ENCODE results near the gene PIK3C2A. TPM values are rescaled to one million over a fixed set of nuclear protein-coding genes. Genes with fewer than 3 reads are reported as not detected.

PIK3C2A gene
- total RNA-seq, 1 experiment from 2014 or later, result 77.8 TPM

- no peak for DNase-seq (ENCODE audit: low spot score)
These were observed 3.5 kb upstream of the PIK3C2A start for GRCh38 chr11:17211286-17211685.

DNA sequence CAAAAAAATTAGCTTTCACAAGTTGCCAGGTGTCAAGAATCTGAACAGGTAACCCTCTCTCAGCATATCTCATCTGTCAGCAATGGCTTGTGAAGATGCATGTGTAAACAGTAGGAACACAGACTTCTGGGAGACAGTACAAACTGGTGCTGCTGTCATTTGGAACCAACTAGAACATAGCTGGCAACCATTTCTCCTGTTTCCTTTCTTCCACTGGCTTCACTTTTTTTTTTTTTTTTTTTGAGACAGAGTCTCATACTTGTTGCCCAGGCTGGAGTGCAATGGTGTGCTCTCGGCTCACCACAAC is 2.1 kb upstream of the PIK3C2A start:
- no peak for DNase-seq (ENCODE audit: low spot score)

- DNase-seq (ENCODE audit: low spot score), result peak; percentile 74
These were observed 642 bp upstream of the PIK3C2A start for GRCh38 chr11:17208257-17208999.

- DNase-seq (ENCODE audit: low spot score), result no peak
These were observed 1.3 kb downstream of the PIK3C2A start for GRCh38 chr11:17206463-17206862.

DNA sequence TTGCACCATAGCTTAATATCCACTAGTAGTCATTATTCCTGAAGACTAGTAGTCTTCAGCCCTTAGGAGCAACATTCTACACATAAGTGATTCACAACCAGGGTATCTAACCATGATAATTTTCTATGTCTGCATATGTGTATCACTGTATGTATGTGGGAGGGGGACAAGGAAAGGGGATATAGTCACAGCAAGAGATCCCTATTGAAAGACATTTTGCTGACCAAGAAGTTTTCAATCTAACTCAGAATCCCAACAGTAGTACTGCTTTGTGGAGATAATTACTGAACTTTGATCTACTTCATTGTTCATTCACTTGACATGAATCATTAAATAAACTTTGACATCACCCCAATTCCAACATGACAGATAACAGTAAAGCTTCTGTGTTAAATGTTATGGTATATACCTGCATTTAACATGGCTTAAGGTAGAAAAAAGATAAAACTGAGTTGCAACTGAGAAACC is 10.3 kb downstream of the PIK3C2A start:
- peak; percentile 34 for DNase-seq (ENCODE audit: low spot score)

DNA sequence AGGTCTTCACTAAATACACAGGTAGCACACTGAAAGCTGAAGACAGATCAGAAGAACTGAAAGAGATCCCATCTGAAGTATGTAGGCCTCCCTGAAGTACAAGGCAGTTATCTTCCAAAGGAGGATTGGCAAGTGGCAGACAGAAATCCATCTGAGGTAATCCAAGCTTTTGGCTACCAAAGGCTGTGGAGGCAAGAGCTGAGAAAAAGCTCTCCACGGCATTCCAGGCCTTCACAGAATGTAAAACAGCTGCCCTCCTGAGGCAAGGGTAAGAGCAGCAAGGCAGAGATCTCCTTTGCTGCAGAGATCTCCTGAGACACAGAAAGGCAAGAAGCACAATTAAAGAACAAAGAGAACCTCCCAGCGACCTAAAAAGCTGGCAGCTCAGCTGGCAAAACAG is 19.1 kb downstream of the PIK3C2A start:
- no peak for DNase-seq (ENCODE audit: low spot score)

GRCh38 chr11:17186932-17187692 is 20.7 kb downstream of the PIK3C2A start:
- DNase-seq (ENCODE audit: low spot score), result no peak

DNA sequence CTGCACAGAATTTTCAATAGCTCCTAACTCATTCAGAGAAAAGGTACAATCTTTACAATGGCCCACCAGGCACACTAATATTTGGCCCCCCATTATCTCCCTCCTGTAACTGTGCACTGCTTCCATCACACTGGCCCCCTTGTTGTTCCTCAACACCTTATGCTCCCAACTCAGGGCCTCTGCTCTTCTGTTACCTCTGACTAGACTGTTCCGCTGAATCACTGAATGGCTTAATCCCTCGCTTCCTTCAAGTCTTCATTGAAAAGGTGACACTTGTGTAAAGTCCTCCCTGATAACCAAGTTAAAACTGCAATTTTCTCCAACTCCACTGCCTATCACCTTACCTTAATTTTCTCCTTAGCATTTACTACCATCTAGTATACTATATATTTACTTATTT is 21.8 kb downstream of the PIK3C2A start:
- no peak for DNase-seq (ENCODE audit: low spot score)

- DNase-seq (ENCODE audit: low spot score), result no peak
These were observed 22.8 kb downstream of the PIK3C2A start for GRCh38 chr11:17184882-17185587.

- no peak for DNase-seq (ENCODE audit: low spot score)
These were observed 23.9 kb downstream of the PIK3C2A start for GRCh38 chr11:17183836-17184235.

- no peak for DNase-seq (ENCODE audit: low spot score)
These were observed 27.8 kb downstream of the PIK3C2A start for GRCh38 chr11:17179970-17180369.

DNA sequence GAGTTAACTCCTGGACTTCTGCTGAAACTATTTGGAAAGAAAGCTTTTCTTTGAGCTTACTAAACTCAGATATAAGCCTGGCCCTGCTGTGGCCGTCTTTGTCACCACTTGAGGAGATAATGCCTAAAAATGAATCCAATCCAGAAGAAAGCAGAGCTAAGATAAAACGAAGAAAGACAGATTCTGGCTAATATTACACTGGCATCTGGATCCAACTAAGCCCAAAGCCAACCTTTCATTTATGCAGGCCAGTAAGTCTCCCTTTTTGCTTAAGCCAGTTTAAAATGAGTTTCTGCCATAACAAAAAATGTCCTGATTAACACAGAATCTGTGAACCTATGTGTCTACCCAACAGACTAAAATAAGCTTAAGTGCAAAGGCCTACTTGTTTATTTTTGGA is 34.5 kb downstream of the PIK3C2A start:
- no peak for DNase-seq (ENCODE audit: low spot score)

- no peak for DNase-seq (ENCODE audit: low spot score)
These were observed 35.9 kb downstream of the PIK3C2A start for GRCh38 chr11:17171916-17172315.

GRCh38 chr11:17171343-17171742 is 36.4 kb downstream of the PIK3C2A start:
- peak; percentile 66 for DNase-seq (ENCODE audit: low spot score)

GRCh38 chr11:17169876-17170275 is 37.9 kb downstream of the PIK3C2A start:
- DNase-seq (ENCODE audit: low spot score), result no peak

- no peak for DNase-seq (ENCODE audit: low spot score)
These were observed 42.4 kb downstream of the PIK3C2A start for GRCh38 chr11:17165247-17165890.

DNA sequence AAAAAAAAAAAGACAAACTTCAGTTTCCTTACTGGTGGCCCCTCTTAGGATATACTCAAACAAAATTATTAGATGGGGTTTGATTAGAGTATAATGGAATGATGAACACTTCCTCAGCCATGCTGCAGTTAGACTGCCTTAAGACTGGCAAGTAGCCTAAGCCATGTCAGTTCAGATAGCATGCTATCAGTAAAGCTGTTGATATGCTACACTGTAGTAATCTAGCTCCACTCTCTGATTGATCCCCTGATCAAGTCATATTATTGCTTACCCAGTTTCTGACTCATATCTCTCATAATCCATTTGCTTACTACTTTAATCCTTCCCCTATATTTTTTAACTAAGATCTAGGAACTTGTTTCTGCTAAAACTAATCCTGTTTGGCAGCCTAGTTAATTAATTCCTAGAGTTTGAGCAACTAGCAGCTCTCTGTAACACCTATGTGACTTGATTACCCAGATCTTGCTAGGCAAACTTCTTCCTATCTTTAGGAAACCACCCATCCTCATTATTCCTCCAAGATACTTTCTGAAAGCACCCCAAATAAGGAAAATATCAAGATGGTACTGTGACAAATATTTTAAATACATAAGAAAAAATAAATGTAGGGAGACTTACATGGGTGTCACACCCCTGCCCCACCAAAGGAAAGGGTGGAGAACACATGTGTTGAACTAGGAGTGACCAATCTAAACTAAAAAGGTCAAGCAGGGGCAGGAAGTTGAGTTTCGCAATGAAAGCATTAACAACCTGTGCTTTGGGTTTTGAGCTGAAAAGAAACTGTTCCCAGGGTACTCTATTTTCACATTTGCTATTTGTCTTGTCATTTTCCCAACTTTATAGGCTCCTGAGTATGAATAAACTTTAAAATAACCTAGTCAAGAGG is 43.2 kb downstream of the PIK3C2A start:
- peak; percentile 17 for DNase-seq (ENCODE audit: low spot score)

DNA sequence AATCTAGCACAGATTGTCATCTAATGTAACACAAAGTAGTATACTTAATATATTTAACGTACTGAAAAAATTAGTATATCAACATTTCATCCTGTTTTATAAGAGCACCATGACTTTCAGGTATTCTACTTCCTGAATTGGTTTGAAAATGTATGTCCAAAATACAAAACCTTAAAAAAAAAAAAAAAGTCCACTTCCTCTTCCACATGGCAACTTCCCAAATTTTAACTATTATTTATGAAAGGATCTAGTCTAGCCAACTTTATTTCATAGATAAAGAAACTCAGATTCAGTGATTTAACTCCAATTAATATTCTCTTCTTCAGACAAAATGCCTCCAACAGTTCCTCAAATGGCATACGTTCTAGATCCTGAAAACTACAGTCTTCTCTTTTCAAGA is 44.0 kb downstream of the PIK3C2A start:
- no peak for DNase-seq (ENCODE audit: low spot score)

GRCh38 chr11:17163291-17163690 is 44.5 kb downstream of the PIK3C2A start:
- DNase-seq (ENCODE audit: low spot score), result no peak

- DNase-seq (ENCODE audit: low spot score), result no peak
These were observed 45.4 kb downstream of the PIK3C2A start for GRCh38 chr11:17162376-17162775.

GRCh38 chr11:17161515-17161914 is 46.3 kb downstream of the PIK3C2A start:
- no peak for DNase-seq (ENCODE audit: low spot score)

Measured in A172 (cell line).